Calu3 (cell line): Measurements from ENCODE around the gene MKNK2. TPM values are rescaled to one million over a fixed set of nuclear protein-coding genes. Genes with fewer than 3 reads are reported as not detected.

Experiments
- BruUV-seq: library from RNA; stranded (reverse); fragments of 400-500 nt; replicated peaks from 2 replicates; lab custom pipeline; 2021; lab: Mats Ljungman, UMichigan
- CTCF ChIA-PET: fragments of 300-600 bp; sonication (Branson Sonifier 250); formaldehyde crosslinking; loops from one replicate; lab custom pipeline; 2022; ENCODE audit warnings: antibody characterized with exemption; lab: Charles Lee
- DNase-seq: peaks from one replicate; pipeline ENCODE4 v3.0.0; 2022
- H3K27ac Mint-ChIP-seq: one replicate; pipeline ENCODE4 v1.8.0; 2022; ENCODE audit warnings: mixed read lengths; ENCODE audit not compliant: unreplicated experiment
- H3K27me3 Mint-ChIP-seq: one replicate; pipeline ENCODE4 v1.8.0; 2022; ENCODE audit warnings: mixed read lengths; ENCODE audit not compliant: unreplicated experiment
- H3K36me3 Mint-ChIP-seq: one replicate; pipeline ENCODE4 v1.8.0; 2022; ENCODE audit warnings: mild to moderate bottlenecking, moderate library complexity, mixed read lengths; ENCODE audit not compliant: insufficient read depth, unreplicated experiment
- H3K4me1 Mint-ChIP-seq: one replicate; pipeline ENCODE4 v1.8.0; 2022; ENCODE audit warnings: mild to moderate bottlenecking, low read depth, mixed read lengths; ENCODE audit not compliant: unreplicated experiment
- H3K4me3 Mint-ChIP-seq: one replicate; pipeline ENCODE4 v1.8.0; 2022; ENCODE audit warnings: mild to moderate bottlenecking, low read depth, moderate library complexity, mixed read lengths; ENCODE audit not compliant: unreplicated experiment
- H3K9me3 Mint-ChIP-seq: one replicate; pipeline ENCODE4 v1.8.0; 2022; ENCODE audit warnings: low read depth, mixed read lengths; ENCODE audit not compliant: unreplicated experiment
- intact Hi-C: fragments of 100-400 bp; cut with micrococcal nuclease; formaldehyde crosslinking; loops from one replicate; pipeline ENCODE4 v1.10.0; 2022; ENCODE audit not compliant: unreplicated experiment
- total RNA-seq: library from RNA; stranded (reverse); gene quantifications from 2 replicates; pipeline ENCODE4 v1.2.3, GENCODE V29; 2022
- TF ChIP-seq, protein P1 (sequence below): fragments of 200-600 bp; IDR thresholded peaks from one replicate; pipeline ENCODE4 v1.8.0; 2022; ENCODE audit warnings: antibody characterized with exemption; ENCODE audit not compliant: unreplicated experiment

Gene MKNK2
- total RNA-seq, 1 experiment from 2014 or later: 96.0 TPM

DNA sequence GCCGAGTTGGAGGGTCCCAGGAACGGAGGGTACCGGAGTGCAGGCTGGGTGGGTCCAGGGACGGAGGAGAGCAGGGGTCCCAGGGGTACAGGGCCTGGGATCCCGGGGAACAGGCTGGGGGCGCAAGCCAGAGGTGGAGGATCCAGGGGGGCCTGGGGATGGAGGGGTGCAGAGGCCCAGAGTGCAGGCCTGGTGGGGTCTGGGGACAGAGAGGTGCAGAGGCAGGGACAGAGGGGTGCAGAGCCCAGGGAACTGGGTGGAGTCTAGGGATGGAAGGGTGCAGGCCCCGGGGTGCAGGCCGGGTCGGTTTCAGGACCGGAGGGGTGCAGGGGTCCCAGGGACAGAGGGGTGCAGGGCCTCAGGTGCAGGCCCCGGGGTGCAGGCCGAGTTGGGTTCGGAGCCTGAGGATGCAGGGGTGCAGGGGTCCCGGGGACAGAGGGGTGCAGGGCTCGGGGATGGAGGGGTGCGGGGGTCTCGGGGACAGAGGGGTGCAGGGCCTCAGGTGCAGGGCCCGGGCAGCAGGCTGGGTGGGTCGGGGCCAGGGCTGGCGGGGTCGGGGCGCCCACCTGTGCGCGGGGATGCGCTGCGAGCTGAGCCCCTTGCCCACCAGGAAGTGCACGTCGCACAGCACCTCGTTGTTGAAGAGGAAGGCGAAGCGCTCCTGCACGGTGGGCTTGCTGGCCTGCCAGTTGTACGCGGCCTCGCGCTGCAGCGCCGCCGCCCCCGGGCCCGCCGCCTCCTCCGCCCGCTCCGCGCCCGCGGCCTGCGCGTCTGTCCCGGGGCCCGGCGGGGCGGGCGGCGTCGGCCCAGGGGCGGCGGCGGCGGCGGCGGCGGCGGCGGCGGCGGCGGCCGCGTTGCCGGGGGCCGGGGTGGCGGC lies 36.1 kb downstream of the MKNK2 start:
- H3K4me1 Mint-ChIP-seq: peaks cover 4% of the 10 kb centered on the region
- no peak for DNase-seq
- peaks cover 31% of the 10 kb centered on the region for H3K36me3 Mint-ChIP-seq
- TF ChIP-seq, protein P1, sequence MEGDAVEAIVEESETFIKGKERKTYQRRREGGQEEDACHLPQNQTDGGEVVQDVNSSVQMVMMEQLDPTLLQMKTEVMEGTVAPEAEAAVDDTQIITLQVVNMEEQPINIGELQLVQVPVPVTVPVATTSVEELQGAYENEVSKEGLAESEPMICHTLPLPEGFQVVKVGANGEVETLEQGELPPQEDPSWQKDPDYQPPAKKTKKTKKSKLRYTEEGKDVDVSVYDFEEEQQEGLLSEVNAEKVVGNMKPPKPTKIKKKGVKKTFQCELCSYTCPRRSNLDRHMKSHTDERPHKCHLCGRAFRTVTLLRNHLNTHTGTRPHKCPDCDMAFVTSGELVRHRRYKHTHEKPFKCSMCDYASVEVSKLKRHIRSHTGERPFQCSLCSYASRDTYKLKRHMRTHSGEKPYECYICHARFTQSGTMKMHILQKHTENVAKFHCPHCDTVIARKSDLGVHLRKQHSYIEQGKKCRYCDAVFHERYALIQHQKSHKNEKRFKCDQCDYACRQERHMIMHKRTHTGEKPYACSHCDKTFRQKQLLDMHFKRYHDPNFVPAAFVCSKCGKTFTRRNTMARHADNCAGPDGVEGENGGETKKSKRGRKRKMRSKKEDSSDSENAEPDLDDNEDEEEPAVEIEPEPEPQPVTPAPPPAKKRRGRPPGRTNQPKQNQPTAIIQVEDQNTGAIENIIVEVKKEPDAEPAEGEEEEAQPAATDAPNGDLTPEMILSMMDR: no peak
- intact Hi-C loops: no loop called here
- H3K4me3 Mint-ChIP-seq: peak overlapping the region; percentile 70
- BruUV-seq: no TSS peak
- CTCF ChIA-PET: no interaction called here
- peak overlapping the region; percentile 50 for H3K27ac Mint-ChIP-seq
- H3K27me3 Mint-ChIP-seq: no peaks in the 10 kb centered on the region
- H3K9me3 Mint-ChIP-seq: no peaks in the 10 kb centered on the region

DNA sequence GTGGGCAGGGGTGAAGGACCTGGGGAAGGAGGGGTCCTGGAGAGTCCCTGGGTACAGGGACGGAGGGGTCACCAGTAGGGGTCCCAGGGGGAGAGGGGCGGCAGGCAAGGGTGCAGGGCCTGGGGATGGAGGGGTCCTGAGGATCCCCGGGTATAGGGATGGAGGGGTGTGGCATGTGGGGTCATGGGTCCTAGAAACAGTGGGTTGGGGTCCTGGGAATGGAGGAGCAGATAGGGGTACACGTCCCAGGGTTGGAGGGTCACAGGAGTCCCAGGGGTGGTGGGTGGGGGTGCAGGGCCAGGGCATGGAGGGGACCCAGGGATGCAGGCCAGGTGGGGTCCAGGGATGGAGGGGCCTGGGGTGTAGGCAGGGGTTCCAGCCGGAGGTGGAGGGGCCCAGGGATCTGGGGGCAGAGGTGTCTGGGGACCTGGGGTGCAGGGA lies 36.9 kb downstream of the MKNK2 start:
- peak overlapping the region; percentile 70 for H3K4me3 Mint-ChIP-seq
- no TSS peak for BruUV-seq
- intact Hi-C loops: no loop called here
- TF ChIP-seq, protein P1: no peak
- DNase-seq: no peak
- no peaks in the 10 kb centered on the region for H3K27me3 Mint-ChIP-seq
- H3K4me1 Mint-ChIP-seq: no peaks in the 10 kb centered on the region
- H3K27ac Mint-ChIP-seq: no peak overlapping the region
- CTCF ChIA-PET: no interaction called here
- H3K36me3 Mint-ChIP-seq: peaks cover 31% of the 10 kb centered on the region
- no peaks in the 10 kb centered on the region for H3K9me3 Mint-ChIP-seq

DNA sequence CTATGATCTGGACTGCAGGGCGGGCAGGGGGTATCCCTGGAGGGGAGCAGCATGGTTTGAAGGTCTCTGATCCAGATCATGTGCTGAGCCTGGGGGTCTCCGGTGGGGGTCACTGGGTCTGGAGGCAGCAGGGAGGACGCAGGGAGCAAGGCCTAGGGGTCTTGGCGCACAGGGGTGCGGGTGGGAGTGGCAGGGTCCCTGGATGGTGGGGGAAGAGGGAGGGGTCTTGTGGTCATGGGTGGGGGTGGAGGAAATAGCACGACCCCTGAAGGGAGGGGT lies 37.4 kb downstream of the MKNK2 start:
- H3K4me1 Mint-ChIP-seq: no peaks in the 10 kb centered on the region

DNA sequence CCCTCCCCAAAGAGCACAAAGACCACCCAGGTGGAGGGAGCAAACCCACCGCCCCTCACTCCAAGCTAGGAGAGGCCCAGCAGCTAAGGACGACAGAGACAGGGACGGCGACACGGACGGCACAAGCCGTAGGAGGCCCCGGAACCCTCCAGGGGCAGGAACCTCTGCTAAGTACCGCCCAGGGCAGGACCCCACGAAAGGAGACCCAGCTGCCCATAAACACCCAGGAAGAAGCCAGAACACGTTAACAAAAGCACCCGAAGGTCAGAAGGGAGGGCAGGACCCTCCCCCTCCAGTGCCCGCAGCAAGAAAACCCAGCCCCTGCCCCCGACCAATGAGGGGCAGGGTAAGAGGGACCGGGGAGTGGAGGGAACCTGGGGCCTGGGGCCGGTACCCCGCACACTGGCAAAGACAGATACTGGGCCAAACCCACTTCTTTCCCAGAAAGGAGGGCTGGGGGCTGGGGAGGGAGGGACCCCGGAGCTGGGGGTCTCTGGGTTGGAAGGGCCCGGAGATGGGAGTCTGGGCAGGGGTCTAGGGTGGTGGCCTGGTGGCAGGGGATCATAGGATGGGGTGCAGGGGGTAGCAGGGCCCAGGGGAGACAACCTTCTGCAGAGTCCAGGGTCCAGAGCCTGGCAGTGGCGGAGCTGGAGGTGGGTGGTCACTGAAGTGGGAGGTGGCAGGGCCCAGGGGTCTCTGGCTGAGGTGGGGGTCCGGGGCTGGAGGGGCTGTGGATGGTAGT lies 37.9 kb downstream of the MKNK2 start:
- Mint-ChIP-seq H3K27me3 (no peaks in the 10 kb centered on the region), H3K4me1 (no peaks in the 10 kb centered on the region), H3K4me3 (peak overlapping the region; percentile 70), H3K9me3 (no peaks in the 10 kb centered on the region), H3K27ac (no peak overlapping the region), H3K36me3 (peaks cover 31% of the 10 kb centered on the region)
- no TSS peak for BruUV-seq
- TF ChIP-seq, protein P1: no peak
- intact Hi-C loops: no loop called here
- DNase-seq: no peak
- CTCF ChIA-PET: no interaction called here

More for the DNA sequence above, 37.4 kb downstream of the MKNK2 start:
- peak overlapping the region; percentile 70 for H3K4me3 Mint-ChIP-seq
- BruUV-seq: no TSS peak
- CTCF ChIA-PET: no interaction called here
- no peak overlapping the region for H3K27ac Mint-ChIP-seq
- intact Hi-C loops: no loop called here
- H3K9me3 Mint-ChIP-seq: no peaks in the 10 kb centered on the region
- no peak for DNase-seq
- H3K36me3 Mint-ChIP-seq: peaks cover 31% of the 10 kb centered on the region
- no peaks in the 10 kb centered on the region for H3K27me3 Mint-ChIP-seq
- TF ChIP-seq, protein P1: no peak
